ENCODE measurements around the gene EVC.
A peak's percentile ranks its signal among the peaks of the same experiment; 100 is the strongest.
"Not testable (repeated sequence)": the region's sequence is repeated elsewhere in the genome, so short reads cannot be mapped to it uniquely, and the experiment has no call there.

EVC gene

GRCh38 chr4:5708449-5709206 lies 2.4 kb upstream of the EVC start, which contains the start of gene EVC2:
EVC2 (minus strand) TSS chr4:5708559; CDS start chr4:5708513, 46 bp downstream.
- DNase-seq: peak; percentile 41

- no peak for DNase-seq
Observed at GRCh38 chr4:5709207-5709575, 1.8 kb upstream of the EVC start.

GRCh38 chr4:5710065-5710960 lies 688 bp upstream of the EVC start:
- DNase-seq: peak; percentile 32

GRCh38 chr4:5711479-5712184 lies 631 bp downstream of the EVC start:
- peak; percentile 36 for DNase-seq

- DNase-seq: peak; percentile 67
Observed at GRCh38 chr4:5712517-5712916, 1.5 kb downstream of the EVC start.

GRCh38 chr4:5712931-5713330 lies 1.9 kb downstream of the EVC start:
- no peak for DNase-seq

- no peak for DNase-seq
Observed at GRCh38 chr4:5713861-5714260, 2.9 kb downstream of the EVC start.

- DNase-seq: no peak
Observed at GRCh38 chr4:5715357-5715756, 4.4 kb downstream of the EVC start.

GRCh38 chr4:5716391-5716790 lies 5.4 kb downstream of the EVC start:
- no peak for DNase-seq

- no peak for DNase-seq
Observed at GRCh38 chr4:5717449-5718158, 6.6 kb downstream of the EVC start.

GRCh38 chr4:5718411-5718810 lies 7.4 kb downstream of the EVC start:
- no peak for DNase-seq

- no peak for DNase-seq
Observed at GRCh38 chr4:5719350-5720055, 8.5 kb downstream of the EVC start.

GRCh38 chr4:5720157-5720850 lies 9.3 kb downstream of the EVC start:
- DNase-seq: no peak

- DNase-seq: no peak
Observed at GRCh38 chr4:5720980-5721379, 10.0 kb downstream of the EVC start.

- no peak for DNase-seq
Observed at GRCh38 chr4:5721923-5722322, 10.9 kb downstream of the EVC start.

GRCh38 chr4:5722328-5722727 lies 11.3 kb downstream of the EVC start:
- peak; percentile 45 for DNase-seq

GRCh38 chr4:5724377-5724776 lies 13.4 kb downstream of the EVC start:
- peak; percentile 51 for DNase-seq

GRCh38 chr4:5728412-5728811 lies 17.4 kb downstream of the EVC start:
- DNase-seq: not testable (repeated sequence)

GRCh38 chr4:5730436-5730835 lies 19.4 kb downstream of the EVC start:
- no peak for DNase-seq

- no peak for DNase-seq
Observed at GRCh38 chr4:5730993-5731990, 20.3 kb downstream of the EVC start.

All from HCEC 1CT (cell line).